T-helper 2 cell treated with Interferon-gamma antibody and Interleukin-4, amounts not matched to agents 5 μg/mL and 100 μg/mL, for 36 hours (primary cell): Measurements from ENCODE around the gene CDC27.
A peak's percentile ranks its signal among the peaks of the same experiment; 100 is the strongest.
"Not testable (repeated sequence)": the region's sequence is repeated elsewhere in the genome, so short reads cannot be mapped to it uniquely, and the experiment has no call there.

ENCODE experiments used
- DNase-seq: peaks from one replicate; pipeline ENCODE4 v3.0.0; 2021; ENCODE audit warnings: low spot score
- H3K27ac Mint-ChIP-seq: one replicate; pipeline ENCODE4 v1.8.0; 2021; ENCODE audit warnings: mild to moderate bottlenecking, mixed read lengths
- H3K27me3 Mint-ChIP-seq: one replicate; pipeline ENCODE4 v1.8.0; 2021; ENCODE audit warnings: low read depth, mixed read lengths
- H3K36me3 Mint-ChIP-seq: one replicate; pipeline ENCODE4 v1.8.0; 2021; ENCODE audit warnings: low read depth, mixed read lengths
- H3K4me1 Mint-ChIP-seq: one replicate; pipeline ENCODE4 v1.8.0; 2021; ENCODE audit warnings: low read depth, mixed read lengths
- H3K4me3 Mint-ChIP-seq: one replicate; pipeline ENCODE4 v1.8.0; 2022; ENCODE audit warnings: mild to moderate bottlenecking, moderate library complexity, mixed read lengths
- H3K9me3 Mint-ChIP-seq: one replicate; pipeline ENCODE4 v1.8.0; 2021; ENCODE audit warnings: mixed read lengths

The CDC27 gene

GRCh38 chr17:47170710-47171109 is 18.4 kb downstream of the CDC27 start:
- no peak overlapping the region for H3K27ac Mint-ChIP-seq

GRCh38 chr17:47168896-47169295 is 20.2 kb downstream of the CDC27 start:
- Mint-ChIP-seq H3K4me1 (peaks cover 20% of the 10 kb centered on the region), H3K36me3 (peaks cover 43% of the 10 kb centered on the region)
- not testable (repeated sequence) for H3K9me3 Mint-ChIP-seq, H3K4me3 Mint-ChIP-seq, DNase-seq, H3K27ac Mint-ChIP-seq, H3K27me3 Mint-ChIP-seq

More at GRCh38 chr17:47170710-47171109, 18.4 kb downstream of the CDC27 start:
- DNase-seq, result no peak
- Mint-ChIP-seq H3K27me3 (no peaks in the 10 kb centered on the region), H3K4me1 (peaks cover 20% of the 10 kb centered on the region), H3K36me3 (peaks cover 45% of the 10 kb centered on the region), H3K9me3 (no peaks in the 10 kb centered on the region), H3K4me3 (no peak overlapping the region)

GRCh38 chr17:47166854-47167253 is 22.2 kb downstream of the CDC27 start:
- H3K4me3 Mint-ChIP-seq, H3K27me3 Mint-ChIP-seq, H3K27ac Mint-ChIP-seq, H3K9me3 Mint-ChIP-seq, DNase-seq: not testable (repeated sequence)
- Mint-ChIP-seq H3K4me1 (peaks cover 28% of the 10 kb centered on the region), H3K36me3 (peaks cover 51% of the 10 kb centered on the region)

- no peak overlapping the region for H3K4me3 Mint-ChIP-seq
- no peak for DNase-seq
- no peaks in the 10 kb centered on the region for H3K27me3 Mint-ChIP-seq
- no peak overlapping the region for H3K27ac Mint-ChIP-seq
- H3K9me3 Mint-ChIP-seq, result no peaks in the 10 kb centered on the region
- H3K4me1 Mint-ChIP-seq, result peaks cover 28% of the 10 kb centered on the region
- H3K36me3 Mint-ChIP-seq, result peaks cover 48% of the 10 kb centered on the region
Measured at GRCh38 chr17:47165137-47165536, 24.0 kb downstream of the CDC27 start.

GRCh38 chr17:47164263-47164662 is 24.8 kb downstream of the CDC27 start:
- H3K9me3 Mint-ChIP-seq, result no peaks in the 10 kb centered on the region
- H3K4me1 Mint-ChIP-seq, result peaks cover 26% of the 10 kb centered on the region
- H3K27me3 Mint-ChIP-seq, result no peaks in the 10 kb centered on the region
- H3K27ac Mint-ChIP-seq, result no peak overlapping the region
- H3K4me3 Mint-ChIP-seq, result no peak overlapping the region
- DNase-seq, result no peak
- peaks cover 45% of the 10 kb centered on the region for H3K36me3 Mint-ChIP-seq

- Mint-ChIP-seq H3K27me3 (no peaks in the 10 kb centered on the region), H3K4me3 (peak overlapping the region; percentile 55), H3K36me3 (peaks cover 42% of the 10 kb centered on the region), H3K27ac (peak overlapping the region; percentile 58), H3K9me3 (no peaks in the 10 kb centered on the region), H3K4me1 (peaks cover 22% of the 10 kb centered on the region)
- no peak for DNase-seq
Measured at GRCh38 chr17:47162013-47162622, 27.0 kb downstream of the CDC27 start.

GRCh38 chr17:47159315-47159714 is 29.8 kb downstream of the CDC27 start:
- Mint-ChIP-seq H3K27ac (no peak overlapping the region), H3K4me1 (peaks cover 17% of the 10 kb centered on the region), H3K4me3 (no peak overlapping the region), H3K36me3 (peaks cover 44% of the 10 kb centered on the region), H3K9me3 (no peaks in the 10 kb centered on the region), H3K27me3 (no peaks in the 10 kb centered on the region)
- DNase-seq, result no peak

GRCh38 chr17:47145351-47145750 is 43.7 kb downstream of the CDC27 start:
- Mint-ChIP-seq H3K27ac (no peak overlapping the region), H3K36me3 (peaks cover 58% of the 10 kb centered on the region), H3K4me1 (no peaks in the 10 kb centered on the region), H3K4me3 (no peak overlapping the region), H3K27me3 (no peaks in the 10 kb centered on the region), H3K9me3 (no peaks in the 10 kb centered on the region)
- no peak for DNase-seq

- H3K9me3 Mint-ChIP-seq, result no peaks in the 10 kb centered on the region
- H3K27me3 Mint-ChIP-seq, result no peaks in the 10 kb centered on the region
- H3K36me3 Mint-ChIP-seq, result peaks cover 57% of the 10 kb centered on the region
- no peak overlapping the region for H3K4me3 Mint-ChIP-seq
- H3K4me1 Mint-ChIP-seq, result peaks cover 10% of the 10 kb centered on the region
- H3K27ac Mint-ChIP-seq, result peak overlapping the region; percentile 34
- no peak for DNase-seq
Measured at GRCh38 chr17:47135235-47135634, 53.9 kb downstream of the CDC27 start.

- not testable (repeated sequence) for H3K4me1 Mint-ChIP-seq, H3K9me3 Mint-ChIP-seq, DNase-seq, H3K27me3 Mint-ChIP-seq, H3K4me3 Mint-ChIP-seq, H3K27ac Mint-ChIP-seq
- peaks cover 49% of the 10 kb centered on the region for H3K36me3 Mint-ChIP-seq
Measured at GRCh38 chr17:47134354-47134753, 54.7 kb downstream of the CDC27 start.

- Mint-ChIP-seq H3K9me3 (no peaks in the 10 kb centered on the region), H3K27ac (no peak overlapping the region), H3K36me3 (peaks cover 34% of the 10 kb centered on the region), H3K4me1 (peaks cover 8% of the 10 kb centered on the region), H3K4me3 (no peak overlapping the region), H3K27me3 (no peaks in the 10 kb centered on the region)
- no peak for DNase-seq
Measured at GRCh38 chr17:47131761-47132160, 57.3 kb downstream of the CDC27 start.

- not testable (repeated sequence) for H3K27me3 Mint-ChIP-seq, H3K4me1 Mint-ChIP-seq
Measured at GRCh38 chr17:47126835-47127234, 62.3 kb downstream of the CDC27 start.

GRCh38 chr17:47123262-47123661 is 65.8 kb downstream of the CDC27 start:
- not testable (repeated sequence) for H3K9me3 Mint-ChIP-seq, H3K4me3 Mint-ChIP-seq, H3K27me3 Mint-ChIP-seq, H3K4me1 Mint-ChIP-seq, DNase-seq, H3K27ac Mint-ChIP-seq
- H3K36me3 Mint-ChIP-seq, result peaks cover 38% of the 10 kb centered on the region

More at GRCh38 chr17:47126835-47127234, 62.3 kb downstream of the CDC27 start:
- DNase-seq, H3K27ac Mint-ChIP-seq, H3K9me3 Mint-ChIP-seq, H3K4me3 Mint-ChIP-seq: not testable (repeated sequence)
- H3K36me3 Mint-ChIP-seq, result peaks cover 30% of the 10 kb centered on the region

- no peaks in the 10 kb centered on the region for H3K9me3 Mint-ChIP-seq
- no peak overlapping the region for H3K27ac Mint-ChIP-seq
- no peaks in the 10 kb centered on the region for H3K4me1 Mint-ChIP-seq
- DNase-seq, result no peak
- H3K36me3 Mint-ChIP-seq, result peaks cover 30% of the 10 kb centered on the region
- no peaks in the 10 kb centered on the region for H3K27me3 Mint-ChIP-seq
- no peak overlapping the region for H3K4me3 Mint-ChIP-seq
Measured at GRCh38 chr17:47120521-47121095, 68.5 kb downstream of the CDC27 start.
